Measurements from ENCODE around the gene STARD13.

Gene STARD13

DNA sequence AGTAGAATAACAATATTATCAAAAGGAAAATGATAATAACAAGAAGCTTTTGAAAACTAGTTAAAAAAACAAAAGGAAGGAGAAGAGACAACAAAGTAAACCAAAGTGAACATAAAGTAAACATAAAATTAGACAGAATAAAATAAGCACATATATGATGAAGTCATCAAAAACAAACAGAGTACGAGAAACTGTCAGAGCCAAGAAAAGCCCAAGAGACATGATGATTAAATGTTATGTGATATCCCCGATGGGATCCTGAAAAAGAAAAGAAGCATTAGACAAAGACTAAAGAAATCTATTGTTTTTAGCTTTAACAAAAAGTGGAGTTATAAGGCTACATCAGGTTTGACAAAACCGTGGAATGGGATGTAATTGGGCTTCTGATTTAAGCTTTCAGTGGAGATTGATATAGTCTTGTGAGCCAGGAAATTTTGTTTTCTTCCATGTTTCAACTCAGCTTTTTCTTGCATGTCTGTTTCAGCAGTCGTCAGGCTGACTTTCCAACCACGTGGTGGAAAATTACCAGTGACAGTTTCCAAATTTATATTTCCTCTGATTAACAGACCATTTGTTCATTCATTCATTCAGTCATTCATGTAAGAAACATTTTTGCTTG, 204.5 kb downstream of the STARD13 start:
- TF ChIP-seq EGR1 (IDR thresholded peaks at IDR 0.05) = no peak
- no peak for TF ChIP-seq TCF12 (IDR thresholded peaks at IDR 0.05; ENCODE audit: low read depth)
- TF ChIP-seq, protein P1, sequence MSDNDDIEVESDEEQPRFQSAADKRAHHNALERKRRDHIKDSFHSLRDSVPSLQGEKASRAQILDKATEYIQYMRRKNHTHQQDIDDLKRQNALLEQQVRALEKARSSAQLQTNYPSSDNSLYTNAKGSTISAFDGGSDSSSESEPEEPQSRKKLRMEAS (IDR thresholded peaks at IDR 0.05) = no peak
- TF ChIP-seq CEBPB (IDR thresholded peaks at IDR 0.05) = no peak
- no peak for TF ChIP-seq YY1 (IDR thresholded peaks at IDR 0.05; ENCODE audit: low read depth)
- no peak for TF ChIP-seq TEAD4 (IDR thresholded peaks at IDR 0.05)
- no peak for TF ChIP-seq TAF1 (IDR thresholded peaks at IDR 0.05; ENCODE audit: low read depth)
- TF ChIP-seq NFIC (IDR thresholded peaks at IDR 0.05) = no peak
- TF ChIP-seq CREB1 (IDR thresholded peaks at IDR 0.05; ENCODE audit: low read depth) = no peak
- TF ChIP-seq, protein P2, sequence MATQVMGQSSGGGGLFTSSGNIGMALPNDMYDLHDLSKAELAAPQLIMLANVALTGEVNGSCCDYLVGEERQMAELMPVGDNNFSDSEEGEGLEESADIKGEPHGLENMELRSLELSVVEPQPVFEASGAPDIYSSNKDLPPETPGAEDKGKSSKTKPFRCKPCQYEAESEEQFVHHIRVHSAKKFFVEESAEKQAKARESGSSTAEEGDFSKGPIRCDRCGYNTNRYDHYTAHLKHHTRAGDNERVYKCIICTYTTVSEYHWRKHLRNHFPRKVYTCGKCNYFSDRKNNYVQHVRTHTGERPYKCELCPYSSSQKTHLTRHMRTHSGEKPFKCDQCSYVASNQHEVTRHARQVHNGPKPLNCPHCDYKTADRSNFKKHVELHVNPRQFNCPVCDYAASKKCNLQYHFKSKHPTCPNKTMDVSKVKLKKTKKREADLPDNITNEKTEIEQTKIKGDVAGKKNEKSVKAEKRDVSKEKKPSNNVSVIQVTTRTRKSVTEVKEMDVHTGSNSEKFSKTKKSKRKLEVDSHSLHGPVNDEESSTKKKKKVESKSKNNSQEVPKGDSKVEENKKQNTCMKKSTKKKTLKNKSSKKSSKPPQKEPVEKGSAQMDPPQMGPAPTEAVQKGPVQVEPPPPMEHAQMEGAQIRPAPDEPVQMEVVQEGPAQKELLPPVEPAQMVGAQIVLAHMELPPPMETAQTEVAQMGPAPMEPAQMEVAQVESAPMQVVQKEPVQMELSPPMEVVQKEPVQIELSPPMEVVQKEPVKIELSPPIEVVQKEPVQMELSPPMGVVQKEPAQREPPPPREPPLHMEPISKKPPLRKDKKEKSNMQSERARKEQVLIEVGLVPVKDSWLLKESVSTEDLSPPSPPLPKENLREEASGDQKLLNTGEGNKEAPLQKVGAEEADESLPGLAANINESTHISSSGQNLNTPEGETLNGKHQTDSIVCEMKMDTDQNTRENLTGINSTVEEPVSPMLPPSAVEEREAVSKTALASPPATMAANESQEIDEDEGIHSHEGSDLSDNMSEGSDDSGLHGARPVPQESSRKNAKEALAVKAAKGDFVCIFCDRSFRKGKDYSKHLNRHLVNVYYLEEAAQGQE (IDR thresholded peaks at IDR 0.05; ENCODE audit: low read depth) = no peak

DNA sequence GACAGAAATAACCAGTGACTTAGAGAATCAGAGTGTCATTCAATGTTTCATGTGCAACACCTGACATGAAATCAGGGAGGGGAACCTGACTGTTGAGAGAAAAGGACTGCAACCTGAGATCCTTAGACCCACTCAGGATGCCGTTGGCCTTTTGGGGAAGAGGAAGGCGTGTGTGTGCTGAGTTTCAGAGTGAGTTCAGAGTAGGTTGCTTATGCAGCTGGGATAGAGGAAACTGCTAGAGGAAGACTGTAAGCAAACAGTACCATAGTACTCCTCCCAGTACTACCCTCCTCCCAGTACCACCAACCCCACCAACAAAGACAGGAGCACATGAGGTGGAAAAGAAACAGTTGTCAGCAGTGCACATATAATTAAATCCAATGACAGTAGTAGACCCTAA, 205.6 kb downstream of the STARD13 start:
- TF ChIP-seq, protein P1 (IDR thresholded peaks at IDR 0.05) = no peak
- TF ChIP-seq TCF12 (IDR thresholded peaks at IDR 0.05; ENCODE audit: low read depth) (no peak), EGR1 (IDR thresholded peaks at IDR 0.05) (no peak), ZBTB7A (IDR thresholded peaks at IDR 0.05; ENCODE audit: low read depth) (no peak)

DNA sequence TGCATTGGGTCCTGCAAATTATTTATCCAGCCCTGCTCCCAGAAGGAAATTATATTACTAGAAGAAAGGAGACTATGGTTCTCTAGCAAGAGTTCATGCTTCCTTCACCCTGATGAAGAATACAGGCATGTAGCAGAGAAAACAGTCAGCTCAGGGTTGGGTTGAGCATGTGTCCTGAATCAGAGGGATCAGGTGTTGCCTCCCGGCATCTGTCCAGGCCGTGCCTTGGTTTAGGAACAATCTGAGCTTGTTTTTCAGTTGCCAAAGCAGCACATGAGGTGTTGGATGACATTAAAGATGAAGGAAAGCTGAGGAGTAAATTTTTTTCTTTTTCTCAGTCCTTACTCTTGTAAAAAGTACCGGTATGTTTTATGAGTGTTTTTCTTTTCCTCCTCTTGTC, 207.3 kb downstream of the STARD13 start:
- TF ChIP-seq, protein P1 (IDR thresholded peaks at IDR 0.05) = no peak
- TF ChIP-seq CREB1 (IDR thresholded peaks at IDR 0.05; ENCODE audit: low read depth) (no peak), YY1 (IDR thresholded peaks at IDR 0.05; ENCODE audit: low read depth) (no peak), TAF1 (IDR thresholded peaks at IDR 0.05; ENCODE audit: low read depth) (no peak), FOXM1 (IDR thresholded peaks at IDR 0.05; ENCODE audit: borderline replicate concordance, low read depth) (no peak)
- TF ChIP-seq, protein P2 (IDR thresholded peaks at IDR 0.05; ENCODE audit: low read depth) = no peak

DNA sequence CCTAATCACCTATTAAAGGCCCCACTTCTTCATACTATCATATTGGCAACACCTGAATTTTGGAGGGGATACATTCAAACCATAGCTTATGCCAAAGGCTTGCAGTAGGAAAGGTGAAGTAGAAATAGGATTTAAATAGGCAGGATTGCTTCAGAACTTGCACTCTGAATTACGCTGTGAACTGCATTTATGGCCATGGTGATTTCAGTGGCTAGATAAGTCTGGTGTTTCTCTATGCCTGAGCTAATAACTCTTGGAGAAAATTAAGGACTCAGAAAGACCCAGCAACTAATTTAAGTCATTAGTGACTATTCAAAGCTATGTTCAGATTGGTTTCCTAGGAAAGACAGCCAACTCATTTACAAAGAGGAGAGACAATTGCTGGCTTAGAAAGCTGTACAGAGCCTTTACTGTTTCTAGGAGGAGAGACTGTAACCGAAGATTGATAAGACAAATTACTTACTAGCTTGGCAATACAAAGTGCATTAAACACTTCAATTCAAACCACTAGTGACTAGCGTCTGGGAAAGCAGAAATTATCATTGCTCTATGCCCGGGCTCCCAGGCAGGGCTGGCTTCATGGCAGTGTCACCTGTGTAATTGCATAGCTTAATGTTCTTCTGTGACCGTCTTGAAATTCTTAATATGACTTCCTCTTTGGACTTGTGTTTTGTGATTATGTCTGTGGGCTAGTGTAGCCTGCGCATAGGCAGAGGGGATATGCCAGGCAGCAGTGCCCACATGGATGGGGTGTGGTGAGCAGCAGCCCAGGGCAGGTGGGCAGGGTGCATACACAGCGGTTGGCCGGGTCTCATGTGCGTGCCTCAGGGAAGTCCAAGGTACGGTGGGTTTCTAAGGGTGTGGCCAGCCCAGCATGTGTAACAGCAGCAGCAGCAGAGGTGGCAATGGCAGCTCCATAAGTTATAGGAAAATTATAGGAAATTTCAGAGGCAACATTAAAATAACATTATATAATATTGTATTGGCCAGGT, 209.3 kb downstream of the STARD13 start:
- TF ChIP-seq FOXM1 (IDR thresholded peaks at IDR 0.05; ENCODE audit: borderline replicate concordance, low read depth) (no peak), EGR1 (IDR thresholded peaks at IDR 0.05) (no peak), TAF1 (IDR thresholded peaks at IDR 0.05; ENCODE audit: low read depth) (no peak), RAD21 (IDR thresholded peaks at IDR 0.05; ENCODE audit: low read depth) (no peak), TCF12 (IDR thresholded peaks at IDR 0.05; ENCODE audit: low read depth) (no peak), YY1 (IDR thresholded peaks at IDR 0.05; ENCODE audit: low read depth) (no peak), NFIC (IDR thresholded peaks at IDR 0.05) (no peak), CEBPB (IDR thresholded peaks at IDR 0.05) (no peak), ZBTB7A (IDR thresholded peaks at IDR 0.05; ENCODE audit: low read depth) (no peak), EP300 (IDR thresholded peaks at IDR 0.05; ENCODE audit: borderline replicate concordance) (no peak), TEAD4 (IDR thresholded peaks at IDR 0.05) (no peak), CREB1 (IDR thresholded peaks at IDR 0.05; ENCODE audit: low read depth) (no peak)
- TF ChIP-seq, protein P1 (IDR thresholded peaks at IDR 0.05) = no peak
- TF ChIP-seq, protein P2 (IDR thresholded peaks at IDR 0.05; ENCODE audit: low read depth) = no peak
- TF ChIP-seq, protein P3, sequence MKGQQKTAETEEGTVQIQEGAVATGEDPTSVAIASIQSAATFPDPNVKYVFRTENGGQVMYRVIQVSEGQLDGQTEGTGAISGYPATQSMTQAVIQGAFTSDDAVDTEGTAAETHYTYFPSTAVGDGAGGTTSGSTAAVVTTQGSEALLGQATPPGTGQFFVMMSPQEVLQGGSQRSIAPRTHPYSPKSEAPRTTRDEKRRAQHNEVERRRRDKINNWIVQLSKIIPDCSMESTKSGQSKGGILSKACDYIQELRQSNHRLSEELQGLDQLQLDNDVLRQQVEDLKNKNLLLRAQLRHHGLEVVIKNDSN (IDR thresholded peaks at IDR 0.05) = no peak

All from Ishikawa (cell line).